ENCODE measurements around the gene DOC2B. TPM values are rescaled to one million over a fixed set of nuclear protein-coding genes. Genes with fewer than 3 reads are reported as not detected.
"Not testable (repeated sequence)": the region's sequence is repeated elsewhere in the genome, so short reads cannot be mapped to it uniquely, and the experiment has no call there.

Gene DOC2B
- total RNA-seq, 1 donor from 2014 or later, result 0.11 TPM

DNA sequence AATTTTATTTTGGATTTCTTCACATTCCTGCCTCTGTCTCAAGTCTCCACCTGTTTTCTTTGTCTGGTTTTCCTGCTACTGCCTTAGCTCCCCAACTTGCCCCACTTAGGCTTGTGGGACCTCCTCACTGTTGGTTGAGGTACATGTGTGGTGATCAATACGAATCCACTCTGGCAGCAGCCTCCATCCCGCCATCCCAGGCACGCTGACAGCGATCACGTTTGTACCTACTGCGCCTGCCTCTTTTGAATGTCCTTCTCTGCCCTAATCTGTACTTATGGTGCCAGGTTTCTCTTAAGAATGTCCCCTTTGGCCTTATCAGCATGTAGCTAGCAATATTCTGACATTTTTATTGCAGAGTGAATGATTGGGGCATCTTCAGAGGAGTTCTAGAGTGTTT lies 46.4 kb downstream of the DOC2B start:
- H3K36me3 ChIP-seq (ENCODE audit: insufficient read depth, low read length); H3K79me2 ChIP-seq (ENCODE audit: insufficient read depth, low read length); H3K4me3 ChIP-seq (ENCODE audit: insufficient read depth, low read depth, low read length); H3K27ac ChIP-seq (ENCODE audit: low read depth, low read length); H2AFZ ChIP-seq (ENCODE audit: low read depth, low read length); H3K27me3 Mint-ChIP-seq (ENCODE audit: low read depth, unreplicated experiment); H3K4me3 Mint-ChIP-seq (ENCODE audit: unreplicated experiment); H3K9me3 Mint-ChIP-seq (ENCODE audit: unreplicated experiment); H4K20me1 ChIP-seq (ENCODE audit: insufficient read depth, low read length); H3K4me1 ChIP-seq (ENCODE audit: insufficient read depth, low read length); H3K27me3 ChIP-seq (ENCODE audit: insufficient read depth, low read length); H3K36me3 Mint-ChIP-seq (ENCODE audit: low read depth, unreplicated experiment); H3K4me2 ChIP-seq (ENCODE audit: low read length); H3K4me1 Mint-ChIP-seq (ENCODE audit: low read depth, unreplicated experiment); DNase-seq (ENCODE audit: low read depth); H3K9ac ChIP-seq (ENCODE audit: low read length); H3K27ac Mint-ChIP-seq (ENCODE audit: unreplicated experiment); FAIRE-seq; H3K9me3 ChIP-seq (ENCODE audit: insufficient read depth, low read depth, low read length): not testable (repeated sequence)

DNA sequence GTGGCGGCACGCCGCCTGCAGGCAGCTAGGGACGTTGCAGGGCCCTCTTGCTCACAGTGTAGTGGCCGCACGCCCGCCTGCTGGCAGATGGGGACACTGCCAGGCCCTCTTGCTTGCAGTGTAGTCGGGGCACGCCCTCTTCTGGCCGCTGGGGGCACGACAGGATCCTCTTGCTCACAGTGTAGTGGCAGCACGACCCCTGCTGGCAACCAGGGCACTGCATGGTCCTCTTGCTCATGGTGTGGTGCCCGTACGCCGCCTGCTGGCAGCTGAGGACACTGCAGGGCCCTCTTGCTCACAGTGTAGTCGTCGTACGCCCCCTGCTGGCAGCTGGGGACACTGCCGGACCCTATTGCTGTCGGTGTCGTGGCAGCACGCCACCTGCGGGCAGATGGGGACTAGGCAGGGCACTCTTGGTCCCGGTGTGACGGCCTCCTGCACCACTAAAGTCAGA lies 47.1 kb downstream of the DOC2B start:
- not testable (repeated sequence) for H4K20me1 ChIP-seq (ENCODE audit: insufficient read depth, low read length); H3K9me3 ChIP-seq (ENCODE audit: insufficient read depth, low read depth, low read length); H3K4me3 Mint-ChIP-seq (ENCODE audit: unreplicated experiment); H3K79me2 ChIP-seq (ENCODE audit: insufficient read depth, low read length); H3K4me1 ChIP-seq (ENCODE audit: insufficient read depth, low read length); H3K4me2 ChIP-seq (ENCODE audit: low read length); FAIRE-seq; H3K27me3 ChIP-seq (ENCODE audit: insufficient read depth, low read length); H3K36me3 ChIP-seq (ENCODE audit: insufficient read depth, low read length); H3K9ac ChIP-seq (ENCODE audit: low read length); H3K27ac ChIP-seq (ENCODE audit: low read depth, low read length); H3K9me3 Mint-ChIP-seq (ENCODE audit: unreplicated experiment); H3K27me3 Mint-ChIP-seq (ENCODE audit: low read depth, unreplicated experiment); H3K36me3 Mint-ChIP-seq (ENCODE audit: low read depth, unreplicated experiment); H3K27ac Mint-ChIP-seq (ENCODE audit: unreplicated experiment); DNase-seq (ENCODE audit: low read depth); H2AFZ ChIP-seq (ENCODE audit: low read depth, low read length); H3K4me3 ChIP-seq (ENCODE audit: insufficient read depth, low read depth, low read length); H3K4me1 Mint-ChIP-seq (ENCODE audit: low read depth, unreplicated experiment)

DNA sequence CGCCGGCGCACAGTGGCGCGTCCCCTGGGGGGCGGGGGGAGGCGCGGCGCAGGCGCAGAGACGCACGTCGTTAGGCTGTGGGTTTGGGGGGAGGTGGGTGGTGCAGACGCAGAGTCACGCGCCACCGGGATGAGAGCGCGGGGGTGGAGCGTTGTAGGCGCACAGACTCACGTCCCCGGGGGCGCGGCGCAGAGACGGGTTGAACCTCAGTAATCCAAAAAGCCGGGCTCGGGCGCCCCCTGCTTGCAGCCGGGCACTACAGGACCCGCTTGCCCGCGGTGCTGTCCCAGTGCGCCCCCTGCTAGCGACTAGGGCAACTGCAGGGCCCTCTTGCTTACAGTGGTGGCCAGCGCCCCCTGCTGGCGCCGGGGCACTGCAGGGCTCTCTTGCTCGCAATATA lies 47.5 kb downstream of the DOC2B start:
- FAIRE-seq, result not testable (repeated sequence)

DNA sequence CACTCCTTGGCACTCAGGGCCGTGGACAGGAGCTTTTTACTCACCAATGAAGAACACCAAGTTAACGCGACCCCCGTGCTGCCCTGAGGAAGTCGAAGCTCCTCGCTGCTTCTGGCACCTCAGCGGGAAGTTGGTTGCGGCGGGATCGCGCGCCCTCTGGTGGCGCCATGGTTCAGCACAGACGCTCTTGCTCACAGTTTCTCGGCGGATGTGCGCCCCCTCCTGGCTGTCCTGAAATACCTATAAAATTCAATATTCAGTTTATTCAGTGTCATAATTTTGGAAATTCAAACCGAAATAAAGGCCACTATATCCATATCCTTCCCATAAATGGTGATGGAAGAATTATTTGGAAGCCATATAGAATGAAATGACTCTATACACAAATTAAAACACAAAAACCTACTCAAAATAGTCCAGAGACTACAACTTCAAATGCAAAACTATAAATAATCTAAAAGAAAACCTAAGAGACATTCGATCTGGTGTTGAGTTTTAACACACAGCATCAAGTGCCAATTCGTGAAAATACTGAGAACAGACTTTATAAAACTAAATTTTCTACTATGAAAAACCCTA lies 63.0 kb downstream of the DOC2B start:
- not testable (repeated sequence) for H3K9me3 ChIP-seq (ENCODE audit: insufficient read depth, low read depth, low read length); H3K79me2 ChIP-seq (ENCODE audit: insufficient read depth, low read length); FAIRE-seq; H3K27ac Mint-ChIP-seq (ENCODE audit: unreplicated experiment); H3K9ac ChIP-seq (ENCODE audit: low read length); H3K4me1 ChIP-seq (ENCODE audit: insufficient read depth, low read length); H4K20me1 ChIP-seq (ENCODE audit: insufficient read depth, low read length); H3K9me3 Mint-ChIP-seq (ENCODE audit: unreplicated experiment); H3K4me3 Mint-ChIP-seq (ENCODE audit: unreplicated experiment); H3K4me1 Mint-ChIP-seq (ENCODE audit: low read depth, unreplicated experiment); H3K4me2 ChIP-seq (ENCODE audit: low read length); H3K36me3 ChIP-seq (ENCODE audit: insufficient read depth, low read length); DNase-seq (ENCODE audit: low read depth); H3K4me3 ChIP-seq (ENCODE audit: insufficient read depth, low read depth, low read length); H3K27ac ChIP-seq (ENCODE audit: low read depth, low read length); H2AFZ ChIP-seq (ENCODE audit: low read depth, low read length); H3K27me3 Mint-ChIP-seq (ENCODE audit: low read depth, unreplicated experiment); H3K27me3 ChIP-seq (ENCODE audit: insufficient read depth, low read length); H3K36me3 Mint-ChIP-seq (ENCODE audit: low read depth, unreplicated experiment)
- TF ChIP-seq, protein P1, sequence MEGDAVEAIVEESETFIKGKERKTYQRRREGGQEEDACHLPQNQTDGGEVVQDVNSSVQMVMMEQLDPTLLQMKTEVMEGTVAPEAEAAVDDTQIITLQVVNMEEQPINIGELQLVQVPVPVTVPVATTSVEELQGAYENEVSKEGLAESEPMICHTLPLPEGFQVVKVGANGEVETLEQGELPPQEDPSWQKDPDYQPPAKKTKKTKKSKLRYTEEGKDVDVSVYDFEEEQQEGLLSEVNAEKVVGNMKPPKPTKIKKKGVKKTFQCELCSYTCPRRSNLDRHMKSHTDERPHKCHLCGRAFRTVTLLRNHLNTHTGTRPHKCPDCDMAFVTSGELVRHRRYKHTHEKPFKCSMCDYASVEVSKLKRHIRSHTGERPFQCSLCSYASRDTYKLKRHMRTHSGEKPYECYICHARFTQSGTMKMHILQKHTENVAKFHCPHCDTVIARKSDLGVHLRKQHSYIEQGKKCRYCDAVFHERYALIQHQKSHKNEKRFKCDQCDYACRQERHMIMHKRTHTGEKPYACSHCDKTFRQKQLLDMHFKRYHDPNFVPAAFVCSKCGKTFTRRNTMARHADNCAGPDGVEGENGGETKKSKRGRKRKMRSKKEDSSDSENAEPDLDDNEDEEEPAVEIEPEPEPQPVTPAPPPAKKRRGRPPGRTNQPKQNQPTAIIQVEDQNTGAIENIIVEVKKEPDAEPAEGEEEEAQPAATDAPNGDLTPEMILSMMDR (IDR thresholded peaks at IDR 0.05; ENCODE audit: insufficient read depth, low read depth, low read length), result peak; percentile 60

More for the DNA sequence above, 47.5 kb downstream of the DOC2B start:
- not testable (repeated sequence) for H3K4me3 Mint-ChIP-seq (ENCODE audit: unreplicated experiment); H4K20me1 ChIP-seq (ENCODE audit: insufficient read depth, low read length); H3K9ac ChIP-seq (ENCODE audit: low read length); DNase-seq (ENCODE audit: low read depth); H3K4me1 ChIP-seq (ENCODE audit: insufficient read depth, low read length); H3K4me2 ChIP-seq (ENCODE audit: low read length); H3K79me2 ChIP-seq (ENCODE audit: insufficient read depth, low read length); H3K36me3 ChIP-seq (ENCODE audit: insufficient read depth, low read length); H3K27ac ChIP-seq (ENCODE audit: low read depth, low read length); H2AFZ ChIP-seq (ENCODE audit: low read depth, low read length); H3K9me3 Mint-ChIP-seq (ENCODE audit: unreplicated experiment); H3K27ac Mint-ChIP-seq (ENCODE audit: unreplicated experiment); H3K27me3 ChIP-seq (ENCODE audit: insufficient read depth, low read length); H3K4me3 ChIP-seq (ENCODE audit: insufficient read depth, low read depth, low read length); H3K9me3 ChIP-seq (ENCODE audit: insufficient read depth, low read depth, low read length); H3K4me1 Mint-ChIP-seq (ENCODE audit: low read depth, unreplicated experiment); H3K27me3 Mint-ChIP-seq (ENCODE audit: low read depth, unreplicated experiment); H3K36me3 Mint-ChIP-seq (ENCODE audit: low read depth, unreplicated experiment)

DNA sequence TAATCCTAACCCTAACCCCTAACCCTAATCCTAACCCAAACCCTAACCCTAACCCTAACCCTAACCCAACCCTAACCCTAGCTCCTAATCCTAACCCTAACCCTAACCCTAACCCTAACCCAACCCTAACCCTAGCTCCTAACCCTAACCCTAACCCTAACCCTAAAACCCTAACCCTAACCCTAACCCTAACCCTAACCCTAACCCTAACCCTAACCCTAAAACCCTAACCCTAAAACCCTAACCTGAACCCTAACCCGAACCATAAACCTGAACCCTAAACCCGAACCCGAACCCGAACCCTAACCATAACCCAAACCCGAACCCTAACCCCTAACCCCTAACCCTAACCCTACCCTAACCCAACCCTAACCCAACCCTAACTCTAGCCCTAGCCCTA lies 68.3 kb downstream of the DOC2B start:
- H3K79me2 ChIP-seq (ENCODE audit: insufficient read depth, low read length); FAIRE-seq; DNase-seq (ENCODE audit: low read depth): not testable (repeated sequence)

More for the DNA sequence above, 68.3 kb downstream of the DOC2B start:
- not testable (repeated sequence) for H3K27me3 Mint-ChIP-seq (ENCODE audit: low read depth, unreplicated experiment); H3K36me3 ChIP-seq (ENCODE audit: insufficient read depth, low read length); H3K4me2 ChIP-seq (ENCODE audit: low read length); H3K36me3 Mint-ChIP-seq (ENCODE audit: low read depth, unreplicated experiment); H4K20me1 ChIP-seq (ENCODE audit: insufficient read depth, low read length); H3K4me1 Mint-ChIP-seq (ENCODE audit: low read depth, unreplicated experiment); H3K4me3 ChIP-seq (ENCODE audit: insufficient read depth, low read depth, low read length); H3K4me3 Mint-ChIP-seq (ENCODE audit: unreplicated experiment); H3K27me3 ChIP-seq (ENCODE audit: insufficient read depth, low read length); H3K27ac Mint-ChIP-seq (ENCODE audit: unreplicated experiment); H3K4me1 ChIP-seq (ENCODE audit: insufficient read depth, low read length); H3K9me3 ChIP-seq (ENCODE audit: insufficient read depth, low read depth, low read length); H3K9ac ChIP-seq (ENCODE audit: low read length); H2AFZ ChIP-seq (ENCODE audit: low read depth, low read length); H3K27ac ChIP-seq (ENCODE audit: low read depth, low read length); H3K9me3 Mint-ChIP-seq (ENCODE audit: unreplicated experiment)

Measured in astrocyte (in vitro differentiated cells and primary cell).